DLD1 (cell line): ENCODE data around the gene ZNF385B.

Experiments used
- in situ Hi-C: cut with HindIII; loops from 2 replicates; pipeline ENCODE4 v1.10.0; 2017; ENCODE audit warnings: low sequenced_read_pairs

The ZNF385B gene

DNA sequence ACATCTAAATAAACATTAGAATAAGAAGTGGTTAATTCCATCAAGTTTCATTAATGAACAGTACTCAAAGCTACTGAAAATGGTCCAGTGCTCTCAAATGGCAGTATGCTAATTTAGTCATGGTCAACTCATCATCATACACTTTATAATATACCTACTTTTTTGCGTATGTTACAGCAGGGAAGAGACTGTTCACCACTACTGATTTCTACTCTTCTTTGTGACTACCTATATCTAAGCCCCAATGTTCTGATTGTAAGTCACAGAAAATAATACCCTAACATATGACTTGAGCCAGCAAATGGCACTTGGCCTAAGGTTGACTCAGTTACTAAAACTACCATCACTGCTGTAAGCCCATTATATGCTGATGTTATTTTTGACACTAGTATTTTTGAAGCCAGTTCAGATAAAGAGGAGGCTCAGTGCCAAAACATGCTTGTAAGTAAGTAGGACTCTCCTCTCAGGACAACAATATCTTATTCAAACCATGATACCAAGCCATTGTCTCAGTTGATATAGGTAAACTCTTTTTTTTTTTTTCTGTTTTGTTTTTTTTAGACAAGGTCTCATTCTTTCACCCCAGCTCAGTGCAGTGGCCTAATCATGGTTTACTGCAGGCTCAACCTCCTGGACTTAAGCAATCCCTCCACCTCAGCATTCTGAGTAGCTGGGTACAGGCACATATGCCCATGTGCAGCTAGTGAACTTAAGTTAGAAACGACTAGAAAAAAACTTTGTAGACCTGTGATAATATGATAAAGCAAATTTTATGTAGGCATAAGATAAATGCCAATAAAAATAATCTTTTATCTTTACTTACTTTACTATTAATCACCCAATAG, 266.9 kb downstream of the ZNF385B start:
- in situ Hi-C loops = no loop called here

- in situ Hi-C loops = no loop called here
These were observed 268.1 kb downstream of the ZNF385B start for GRCh38 chr2:179593323-179593722.

- in situ Hi-C loops = no loop called here
These were observed 269.1 kb downstream of the ZNF385B start for GRCh38 chr2:179592167-179592936.

DNA sequence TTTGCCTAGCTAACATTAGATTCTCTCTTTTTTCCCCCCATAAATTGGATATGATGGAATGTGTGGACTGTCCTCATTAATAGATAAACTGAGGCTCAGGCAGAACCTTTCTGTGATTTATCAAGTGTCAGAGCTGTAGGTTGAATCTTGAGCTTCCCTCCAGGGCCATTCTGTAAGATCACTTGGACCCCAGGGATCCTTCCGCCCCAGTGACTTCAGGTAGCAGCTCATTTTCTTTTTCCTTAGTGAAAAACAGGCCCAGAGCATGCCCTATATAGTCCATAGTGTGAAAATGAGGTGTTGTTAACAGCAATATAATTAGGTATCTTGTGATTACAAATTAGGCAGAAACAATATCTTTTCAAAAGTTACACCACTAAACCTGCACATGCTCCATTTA, 269.7 kb downstream of the ZNF385B start:
- in situ Hi-C loops = no loop called here

GRCh38 chr2:179588486-179589145, 272.8 kb downstream of the ZNF385B start:
- in situ Hi-C loops = no loop called here

- in situ Hi-C loops = no loop called here
These were observed 276.7 kb downstream of the ZNF385B start for GRCh38 chr2:179584760-179585159.

DNA sequence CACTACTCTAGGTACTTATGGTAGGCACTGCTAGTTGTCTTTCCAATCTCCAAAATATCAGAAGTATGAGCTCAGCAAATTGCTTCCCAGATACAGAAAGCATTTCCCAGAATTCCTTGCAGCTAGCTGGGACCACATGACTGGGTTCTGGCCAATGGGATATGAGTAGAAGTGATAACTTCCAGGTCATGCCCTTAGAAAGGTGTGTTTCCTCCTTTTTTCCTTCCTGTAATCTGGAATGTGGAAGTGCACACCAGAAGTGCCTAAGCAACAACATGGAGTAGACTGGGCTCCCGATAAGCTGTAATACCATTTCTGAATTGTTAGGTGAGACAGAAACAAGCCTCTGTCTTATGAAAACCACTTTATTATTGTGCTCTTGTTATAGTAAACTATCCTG, 279.8 kb downstream of the ZNF385B start:
- in situ Hi-C loops = no loop called here

GRCh38 chr2:179580378-179581146, 280.9 kb downstream of the ZNF385B start:
- in situ Hi-C loops = no loop called here

- in situ Hi-C loops = no loop called here
These were observed 281.6 kb downstream of the ZNF385B start for GRCh38 chr2:179579800-179580199.

DNA sequence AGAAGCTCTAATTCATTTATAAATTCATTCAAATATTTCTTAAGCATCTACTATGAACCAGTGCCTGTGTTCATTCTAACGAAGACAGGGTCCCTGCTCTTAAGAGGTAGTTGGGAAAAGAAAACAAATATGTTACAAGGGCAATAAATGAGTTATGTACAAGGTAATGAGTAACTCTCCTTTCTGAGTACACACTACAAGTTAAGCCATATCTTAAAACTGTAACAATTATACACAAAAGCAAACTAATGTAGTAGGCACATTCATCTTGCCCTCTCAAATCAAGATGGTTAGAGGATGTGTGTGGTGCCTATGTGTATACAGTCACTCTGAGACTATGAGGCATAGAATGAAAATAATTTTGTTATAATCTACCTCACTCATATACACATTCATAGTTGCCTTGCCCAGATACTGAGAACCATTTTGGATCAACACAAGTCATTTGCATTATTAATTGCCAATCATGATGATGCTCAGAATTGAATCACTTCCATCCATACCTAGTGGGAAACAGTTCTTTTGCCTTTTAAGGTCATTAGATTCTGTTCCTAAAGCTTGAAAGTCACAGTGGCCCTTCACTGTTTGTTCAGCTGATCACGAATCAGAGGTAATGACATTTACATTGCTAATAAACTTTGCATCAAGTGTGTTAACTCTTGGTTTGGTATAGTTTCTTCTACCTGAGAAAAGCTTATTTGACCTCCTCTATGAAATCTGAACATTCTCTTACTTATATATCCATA, 283.1 kb downstream of the ZNF385B start:
- in situ Hi-C loops = no loop called here

DNA sequence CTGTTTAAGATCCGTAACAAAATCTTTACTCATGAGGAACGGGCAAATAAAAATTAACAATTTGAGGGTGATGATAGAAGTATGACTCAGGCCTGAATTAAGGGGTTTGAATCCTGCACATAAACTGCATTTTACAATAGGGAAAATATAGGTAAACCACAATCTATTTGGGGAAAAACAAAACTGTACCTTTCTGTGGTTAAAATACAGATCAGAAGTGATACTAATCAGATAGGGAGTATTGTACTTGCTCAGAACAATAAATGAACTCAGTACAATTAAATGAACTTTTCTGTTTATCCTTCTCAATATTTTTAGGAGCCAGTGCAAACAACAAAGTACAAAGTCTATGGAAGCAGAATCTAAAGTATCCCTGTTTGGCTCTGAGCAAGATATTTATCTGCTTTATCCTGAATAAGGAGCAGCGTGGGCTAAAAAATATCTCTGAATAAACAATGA, 287.3 kb downstream of the ZNF385B start:
- in situ Hi-C loops = no loop called here

- in situ Hi-C loops = no loop called here
These were observed 288.9 kb downstream of the ZNF385B start for GRCh38 chr2:179572544-179572943.

DNA sequence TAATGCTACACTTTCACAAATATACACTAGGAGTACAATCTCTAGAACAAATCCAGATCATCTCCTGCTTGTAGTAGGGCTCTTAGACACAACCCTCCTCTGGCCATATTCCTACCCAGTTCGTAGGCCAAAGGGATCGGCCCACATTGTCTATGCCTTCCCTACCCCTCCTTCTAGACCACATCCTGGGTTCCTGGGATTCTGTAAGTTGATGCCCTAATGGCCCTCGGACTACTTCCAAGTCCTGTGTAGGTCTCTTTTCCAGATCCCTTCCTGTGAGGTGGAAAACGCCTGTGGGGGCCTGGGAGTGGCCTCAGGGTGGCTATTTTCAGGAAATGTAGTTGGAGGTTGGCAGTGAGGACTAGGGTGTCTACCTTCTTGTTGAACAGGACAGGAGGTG, 289.7 kb downstream of the ZNF385B start:
- in situ Hi-C loops = no loop called here

- in situ Hi-C loops = no loop called here
These were observed 290.2 kb downstream of the ZNF385B start for GRCh38 chr2:179571252-179571651.

- in situ Hi-C loops = no loop called here
These were observed 291.6 kb downstream of the ZNF385B start for GRCh38 chr2:179569831-179570233.

DNA sequence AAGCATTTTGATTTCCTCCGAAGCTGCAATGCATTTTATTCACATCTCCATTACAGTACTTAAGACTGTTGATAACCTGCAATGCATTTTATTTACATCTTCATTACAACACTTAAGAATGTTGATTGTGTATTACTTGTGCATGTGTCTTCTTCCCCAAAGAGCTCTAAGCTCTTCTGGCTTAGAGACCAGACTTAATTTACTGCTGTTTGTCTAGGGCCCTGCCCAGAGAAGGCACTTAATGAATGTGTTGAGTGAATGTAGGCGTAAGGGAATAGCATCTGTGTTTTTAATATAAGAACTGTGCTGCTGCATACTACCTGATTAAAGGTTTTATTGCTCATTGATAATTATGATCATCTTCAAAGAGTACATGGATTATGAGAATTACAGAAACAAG, 295.6 kb downstream of the ZNF385B start:
- in situ Hi-C loops = no loop called here

DNA sequence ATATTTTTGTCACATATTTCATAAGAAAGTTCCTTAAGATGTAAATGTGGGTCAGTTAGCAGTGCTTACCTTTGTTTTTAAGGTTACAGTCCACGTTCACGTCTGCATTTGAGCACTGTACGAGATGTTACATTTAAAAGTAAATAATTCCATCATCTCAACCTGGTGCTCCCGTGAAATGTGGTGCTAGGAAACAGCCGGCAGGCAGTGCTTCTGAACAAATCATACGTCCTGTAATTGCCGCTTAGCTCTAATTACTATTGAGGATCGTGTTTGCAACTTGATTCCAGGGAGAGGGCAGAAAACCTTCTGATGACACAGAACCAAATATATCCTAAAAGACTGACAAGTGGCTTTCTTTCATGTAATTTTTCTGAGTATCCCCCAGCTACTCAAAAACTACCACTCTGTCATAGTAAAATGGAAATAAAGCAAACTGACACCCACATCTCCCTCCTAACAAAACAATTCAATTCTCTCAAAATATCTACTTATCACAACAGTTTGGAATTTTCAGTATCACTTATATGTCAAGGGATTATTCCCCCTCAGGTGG, 299.0 kb downstream of the ZNF385B start:
- in situ Hi-C loops = no loop called here

DNA sequence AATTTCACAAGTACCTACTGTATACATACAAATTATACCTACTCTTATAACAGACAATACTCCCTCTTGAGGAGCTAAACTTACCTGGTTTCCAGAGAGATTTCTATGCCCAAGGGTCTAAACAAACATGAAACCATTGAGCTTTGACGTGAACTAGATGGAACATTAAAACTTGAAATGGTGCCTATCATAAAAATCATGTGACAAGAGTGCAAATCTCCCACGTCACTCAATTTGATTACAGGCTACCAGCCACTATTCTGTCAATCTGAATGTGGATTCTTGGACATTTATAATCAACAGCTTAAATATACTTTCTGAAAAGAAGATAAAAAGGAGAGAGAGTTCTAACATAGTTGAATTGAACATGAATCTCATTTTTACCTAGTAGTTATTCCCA, 299.7 kb downstream of the ZNF385B start:
- in situ Hi-C loops = no loop called here

DNA sequence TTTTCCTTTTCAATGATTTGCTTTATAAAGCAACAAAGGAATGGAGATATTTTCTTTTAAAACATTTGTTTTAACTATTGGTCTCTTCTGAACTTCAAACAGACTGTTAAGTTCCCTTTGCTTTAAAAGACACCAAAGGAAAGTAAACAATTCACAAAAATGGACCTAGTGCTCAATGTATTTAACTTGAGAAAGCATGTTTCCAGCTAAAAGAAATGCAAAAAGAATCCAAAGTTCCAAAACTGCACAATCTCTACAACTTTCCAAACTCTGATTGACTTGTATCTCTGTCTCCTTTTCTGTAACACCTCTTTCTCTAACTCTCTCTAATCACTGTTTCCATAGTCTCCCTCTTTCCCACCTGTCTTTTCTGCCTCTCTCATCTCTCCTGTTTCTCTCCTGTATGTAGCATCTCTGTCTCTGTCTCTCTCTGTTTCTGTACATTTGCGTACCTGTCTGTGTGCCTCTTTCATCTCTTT, 301.1 kb downstream of the ZNF385B start:
- in situ Hi-C loops = no loop called here
